ENCODE data around the gene GALNT18.

GALNT18 gene

GRCh38 chr11:11600288-11600687 lies 21.5 kb downstream of the GALNT18 start:
- TF ChIP-seq CSDC2 (CRISPR knock-in tag; IDR thresholded peaks at IDR 0.05) (no peak), ZC3H10 (CRISPR knock-in tag; IDR thresholded peaks at IDR 0.05) (no peak), ZFP3 (CRISPR knock-in tag; IDR thresholded peaks at IDR 0.05) (no peak), SNAI2 (CRISPR knock-in tag; IDR thresholded peaks at IDR 0.05) (no peak), RARB (CRISPR knock-in tag; IDR thresholded peaks at IDR 0.05) (no peak), PATZ1 (CRISPR knock-in tag; IDR thresholded peaks at IDR 0.05; ENCODE audit: borderline replicate concordance) (no peak), CREB5 (CRISPR knock-in tag; IDR thresholded peaks at IDR 0.05; ENCODE audit: low read depth) (no peak), BACH2 (CRISPR knock-in tag; IDR thresholded peaks at IDR 0.05; ENCODE audit: borderline replicate concordance) (no peak)
- TF ChIP-seq, protein P1, sequence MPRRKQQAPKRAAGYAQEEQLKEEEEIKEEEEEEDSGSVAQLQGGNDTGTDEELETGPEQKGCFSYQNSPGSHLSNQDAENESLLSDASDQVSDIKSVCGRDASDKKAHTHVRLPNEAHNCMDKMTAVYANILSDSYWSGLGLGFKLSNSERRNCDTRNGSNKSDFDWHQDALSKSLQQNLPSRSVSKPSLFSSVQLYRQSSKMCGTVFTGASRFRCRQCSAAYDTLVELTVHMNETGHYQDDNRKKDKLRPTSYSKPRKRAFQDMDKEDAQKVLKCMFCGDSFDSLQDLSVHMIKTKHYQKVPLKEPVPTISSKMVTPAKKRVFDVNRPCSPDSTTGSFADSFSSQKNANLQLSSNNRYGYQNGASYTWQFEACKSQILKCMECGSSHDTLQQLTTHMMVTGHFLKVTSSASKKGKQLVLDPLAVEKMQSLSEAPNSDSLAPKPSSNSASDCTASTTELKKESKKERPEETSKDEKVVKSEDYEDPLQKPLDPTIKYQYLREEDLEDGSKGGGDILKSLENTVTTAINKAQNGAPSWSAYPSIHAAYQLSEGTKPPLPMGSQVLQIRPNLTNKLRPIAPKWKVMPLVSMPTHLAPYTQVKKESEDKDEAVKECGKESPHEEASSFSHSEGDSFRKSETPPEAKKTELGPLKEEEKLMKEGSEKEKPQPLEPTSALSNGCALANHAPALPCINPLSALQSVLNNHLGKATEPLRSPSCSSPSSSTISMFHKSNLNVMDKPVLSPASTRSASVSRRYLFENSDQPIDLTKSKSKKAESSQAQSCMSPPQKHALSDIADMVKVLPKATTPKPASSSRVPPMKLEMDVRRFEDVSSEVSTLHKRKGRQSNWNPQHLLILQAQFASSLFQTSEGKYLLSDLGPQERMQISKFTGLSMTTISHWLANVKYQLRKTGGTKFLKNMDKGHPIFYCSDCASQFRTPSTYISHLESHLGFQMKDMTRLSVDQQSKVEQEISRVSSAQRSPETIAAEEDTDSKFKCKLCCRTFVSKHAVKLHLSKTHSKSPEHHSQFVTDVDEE (CRISPR knock-in tag; IDR thresholded peaks at IDR 0.05): no peak
- no peak for ATAC-seq

GRCh38 chr11:11598243-11598642 lies 23.6 kb downstream of the GALNT18 start:
- TF ChIP-seq ZNF565 (CRISPR knock-in tag; conservative IDR thresholded peaks at IDR 0.05; ENCODE audit: low read depth) (no peak), RARB (CRISPR knock-in tag; IDR thresholded peaks at IDR 0.05) (no peak)

DNA sequence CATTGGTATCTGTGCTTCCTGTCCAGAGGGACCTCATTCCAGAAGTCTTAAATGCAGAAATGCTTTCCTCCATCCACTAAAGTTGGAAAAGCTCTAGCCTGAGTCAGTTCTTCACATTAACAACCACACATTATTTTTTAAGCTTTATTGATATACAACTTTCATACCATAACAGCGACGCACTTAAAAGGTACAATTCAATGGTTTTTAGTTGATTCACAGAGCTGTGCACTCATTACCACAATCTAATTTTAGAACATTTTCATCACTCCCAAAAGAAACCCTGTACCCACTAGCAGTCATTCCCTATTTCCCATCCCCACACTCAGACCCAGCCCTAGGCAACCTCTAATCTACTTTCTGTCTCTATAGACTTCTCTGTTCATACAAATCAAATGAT lies 27.6 kb downstream of the GALNT18 start:
- no peak for ATAC-seq
- TF ChIP-seq ZNF565 (CRISPR knock-in tag; conservative IDR thresholded peaks at IDR 0.05; ENCODE audit: low read depth): no peak
- TF ChIP-seq POU6F1 (CRISPR knock-in tag; IDR thresholded peaks at IDR 0.05; ENCODE audit: borderline replicate concordance, low read depth): no peak
- TF ChIP-seq ZFP3 (CRISPR knock-in tag; IDR thresholded peaks at IDR 0.05): no peak
- no peak for TF ChIP-seq ARNTL (CRISPR knock-in tag; IDR thresholded peaks at IDR 0.05; ENCODE audit: borderline replicate concordance, low read depth)
- TF ChIP-seq OSR1 (CRISPR knock-in tag; IDR thresholded peaks at IDR 0.05): no peak
- TF ChIP-seq TOX (CRISPR knock-in tag; IDR thresholded peaks at IDR 0.05; ENCODE audit: borderline replicate concordance): no peak
- TF ChIP-seq PPARA (CRISPR knock-in tag; IDR thresholded peaks at IDR 0.05; ENCODE audit: borderline replicate concordance): no peak
- no peak for TF ChIP-seq CSDC2 (CRISPR knock-in tag; IDR thresholded peaks at IDR 0.05)
- no peak for TF ChIP-seq ZFP30 (CRISPR knock-in tag; IDR thresholded peaks at IDR 0.05)
- TF ChIP-seq, protein P1 (CRISPR knock-in tag; IDR thresholded peaks at IDR 0.05): no peak
- TF ChIP-seq ZC3H10 (CRISPR knock-in tag; IDR thresholded peaks at IDR 0.05): no peak
- TF ChIP-seq RARB (CRISPR knock-in tag; IDR thresholded peaks at IDR 0.05): no peak
- no peak for TF ChIP-seq ESRRG (CRISPR knock-in tag; IDR thresholded peaks at IDR 0.05)
- no peak for TF ChIP-seq PATZ1 (CRISPR knock-in tag; IDR thresholded peaks at IDR 0.05; ENCODE audit: borderline replicate concordance)
- TF ChIP-seq TCF4 (CRISPR knock-in tag; IDR thresholded peaks at IDR 0.05; ENCODE audit: borderline replicate concordance): no peak
- TF ChIP-seq ZNF8 (CRISPR knock-in tag; IDR thresholded peaks at IDR 0.05): no peak
- no peak for TF ChIP-seq CREB5 (CRISPR knock-in tag; IDR thresholded peaks at IDR 0.05; ENCODE audit: low read depth)

More at GRCh38 chr11:11598243-11598642, 23.6 kb downstream of the GALNT18 start:
- ATAC-seq: no peak

Data from SK-N-SH treated with all-trans-retinoic acid at 6 μM for 48 hours (cell line).